ENCODE data around the gene TMEM132D.

The TMEM132D gene

GRCh38 chr12:129328235-129328634, 575.6 kb downstream of the TMEM132D start:
- no peak for DNase-seq

GRCh38 chr12:129325566-129325965, 578.3 kb downstream of the TMEM132D start:
- DNase-seq, result no peak

GRCh38 chr12:129312048-129312447, 591.8 kb downstream of the TMEM132D start:
- no peak for DNase-seq

GRCh38 chr12:129310346-129310745, 593.5 kb downstream of the TMEM132D start:
- DNase-seq, result no peak

GRCh38 chr12:129305851-129306250, 598.0 kb downstream of the TMEM132D start:
- no peak for DNase-seq

- DNase-seq, result no peak
Observed at GRCh38 chr12:129304529-129304928, 599.3 kb downstream of the TMEM132D start.

- no peak for DNase-seq
Observed at GRCh38 chr12:129300011-129300410, 603.8 kb downstream of the TMEM132D start.

- DNase-seq, result no peak
Observed at GRCh38 chr12:129298921-129299320, 604.9 kb downstream of the TMEM132D start.

- DNase-seq, result no peak
Observed at GRCh38 chr12:129296671-129297070, 607.2 kb downstream of the TMEM132D start.

- DNase-seq, result no peak
Observed at GRCh38 chr12:129294868-129295267, 609.0 kb downstream of the TMEM132D start.

GRCh38 chr12:129279771-129280170, 624.1 kb downstream of the TMEM132D start:
- no peak for DNase-seq

- DNase-seq, result no peak
Observed at GRCh38 chr12:129276361-129277060, 627.3 kb downstream of the TMEM132D start.

GRCh38 chr12:129269756-129270495, 633.9 kb downstream of the TMEM132D start:
- no peak for DNase-seq

- no peak for DNase-seq
Observed at GRCh38 chr12:129258781-129259318, 645.0 kb downstream of the TMEM132D start.

GRCh38 chr12:129257524-129257923, 646.3 kb downstream of the TMEM132D start:
- DNase-seq, result no peak

GRCh38 chr12:129246630-129247029, 657.2 kb downstream of the TMEM132D start:
- no peak for DNase-seq

GRCh38 chr12:129245769-129246168, 658.1 kb downstream of the TMEM132D start:
- DNase-seq, result no peak

- DNase-seq, result no peak
Observed at GRCh38 chr12:129241852-129242251, 662.0 kb downstream of the TMEM132D start.

- DNase-seq, result no peak
Observed at GRCh38 chr12:129237881-129238280, 665.9 kb downstream of the TMEM132D start.

- no peak for DNase-seq
Observed at GRCh38 chr12:129234209-129234608, 669.6 kb downstream of the TMEM132D start.

GRCh38 chr12:129231491-129231890, 672.3 kb downstream of the TMEM132D start:
- no peak for DNase-seq

- no peak for DNase-seq
Observed at GRCh38 chr12:129230995-129231394, 672.8 kb downstream of the TMEM132D start.

- DNase-seq, result no peak
Observed at GRCh38 chr12:129226851-129227250, 677.0 kb downstream of the TMEM132D start.

GRCh38 chr12:129226005-129226404, 677.8 kb downstream of the TMEM132D start:
- DNase-seq, result no peak

Measured in T-helper 2 cell (primary cell).